Measurements from ENCODE around the gene RNF217. TPM values are rescaled to one million over a fixed set of nuclear protein-coding genes. Genes with fewer than 3 reads are reported as not detected.

Gene RNF217
- total and polyA plus RNA-seq, 10 of the 15 experiments (the other 5 are each of a cell fraction or from before 2014, with no cell fraction given), result under 0.01 to 11.7 (median 0.04) TPM; not detected in 3

GRCh38 chr6:125101631-125102030, 139.4 kb downstream of the RNF217 start (continued):
- no peak for TF ChIP-seq TBL1XR1 (IDR thresholded peaks at IDR 0.05; ENCODE audit: low read depth, low read length)
- no peak for TF ChIP-seq POLR2AphosphoS2 (IDR thresholded peaks at IDR 0.05; ENCODE audit: low read depth, low read length)
- no peak for TF ChIP-seq STAT1 (conservative IDR thresholded peaks at IDR 0.05)
- no peak for TF ChIP-seq ZBTB4 (CRISPR knock-in tag; IDR thresholded peaks at IDR 0.05)
- TF ChIP-seq SMC3 (IDR thresholded peaks at IDR 0.05; ENCODE audit: borderline replicate concordance, low read length), result no peak
- no peak for TF ChIP-seq NRF1 (conservative IDR thresholded peaks at IDR 0.05; ENCODE audit: low read depth, low read length)
- no peak for TF ChIP-seq ATF3 (IDR thresholded peaks at IDR 0.05; ENCODE audit: borderline replicate concordance, extremely low read depth, low read depth, low read length)

- Histone ChIP-seq H3K9ac (ENCODE audit: control insufficient read depth, insufficient read depth, low read length) (no peak overlapping the region), H2AFZ (ENCODE audit: control insufficient read depth, low read depth, low read length) (no peak overlapping the region), H3K27ac (ENCODE audit: control insufficient read depth, insufficient read depth) (no peak overlapping the region), H4K20me1 (ENCODE audit: control insufficient read depth, insufficient read depth) (no peaks in the 10 kb centered on the region), H3K4me3 (no peak overlapping the region), H3K4me2 (ENCODE audit: control insufficient read depth, insufficient read depth) (no peak overlapping the region), H3K27me3 (replicated peaks in 1 of 2; ENCODE audit: control insufficient read depth in 2 of 2, insufficient read depth in 2 of 2, low read length in 1 of 2) (peaks cover 1 to 3% of the 10 kb centered on the region in 2 experiments), H3K9me3 (replicated peaks; ENCODE audit: control insufficient read depth, insufficient read depth, low read length) (no peaks in the 10 kb centered on the region), H3K79me2 (ENCODE audit: control insufficient read depth, insufficient read depth, low read length) (no peaks in the 10 kb centered on the region), H3K36me3 (ENCODE audit: control insufficient read depth in 2 of 2, insufficient read depth in 2 of 2, low read length in 1 of 2) (no peaks in the 10 kb centered on the region), H3K4me1 (ENCODE audit: control insufficient read depth, insufficient read depth, low read length) (no peaks in the 10 kb centered on the region)
- POLR2A ChIA-PET, result no interaction called here
- 0% methylated on average over 3 of the region's 3 CpGs for WGBS (ENCODE audit: insufficient coverage, insufficient replicate concordance, low lambda C conversion rate, missing lambda C conversion rate)
- FAIRE-seq (no peak), DNase-seq (ENCODE audit: low read depth, low spot score) (no peak), ATAC-seq (no peak)
- TF ChIP-seq PAX8 (IDR thresholded peaks at IDR 0.05), result no peak
- TF ChIP-seq E2F8 (IDR thresholded peaks at IDR 0.05; ENCODE audit: low read depth, partially characterized antibody), result no peak
- TF ChIP-seq SRF (IDR thresholded peaks at IDR 0.05; ENCODE audit: low read depth in 2 of 2, low read length in 2 of 2), result no peak
- TF ChIP-seq SUZ12 (IDR thresholded peaks at IDR 0.05; ENCODE audit: unreplicated experiment), result no peak
- TF ChIP-seq SMC3 (IDR thresholded peaks at IDR 0.05; ENCODE audit: borderline replicate concordance, low read length), result no peak
- TF ChIP-seq SKIL (IDR thresholded peaks at IDR 0.05; ENCODE audit: low read depth, poor library complexity, severe bottlenecking), result no peak
- RAD21 ChIA-PET (ENCODE audit: unreplicated experiment), result no interaction called here
- intact Hi-C loops (cut with micrococcal nuclease; ENCODE audit: unreplicated experiment), result no loop called here
- in situ Hi-C loops (cut with MboI), result no loop called here
- CTCF ChIA-PET, result no interaction called here
- BruUV-seq (replicated peaks), result no TSS peak
- SMC1A ChIA-PET (ENCODE audit: uncharacterized antibody, unreplicated experiment), result no interaction called here
Observed at GRCh38 chr6:125102411-125102810, 140.2 kb downstream of the RNF217 start.
